Spleen (tissue), 7 donors: ENCODE data around the gene PLEKHA7.

Experiments
- POLR2A ChIP-seq, 3 donors: fragments of 450-650 bp; IDR thresholded peaks; one replicate each; pipeline ENCODE4 v1.5.1; 2017; ENCODE audit warnings: antibody characterized with exemption in 3 of 3, mild to moderate bottlenecking in 1 of 3
- POLR2AphosphoS5 ChIP-seq, 3 donors: sonication (generic); formaldehyde crosslinking; IDR thresholded peaks; one replicate each; pipeline ENCODE4 v1.5.1; 2017; ENCODE audit warnings: antibody characterized with exemption in 3 of 3
- TF ChIP-seq, protein P1 (sequence below), 11 experiments: fragments of 200-600 bp in 7 of 11; fragments of 450-650 bp in 4 of 11; sonication (generic) in 4 of 11; IDR thresholded peaks in 8 of 11; conservative IDR thresholded peaks in 3 of 11; 1 replicate in 7 of 11; 2 replicates in 4 of 11; pipeline versions ENCODE4 v1.4.0 to v1.8.0; 2016 to 2021; ENCODE audit warnings: antibody characterized with exemption in 11 of 11, inconsistent platforms in 4 of 11, mild to moderate bottlenecking in 1 of 11
- donor health status: DM: no; HTN: no; CAD: no; lungs with moderate emphysema.
- donor health status: DM: no; HTN: no; CAD: no.
- donor health status: DM: no; HTN: no; CAD: no.

DNA sequence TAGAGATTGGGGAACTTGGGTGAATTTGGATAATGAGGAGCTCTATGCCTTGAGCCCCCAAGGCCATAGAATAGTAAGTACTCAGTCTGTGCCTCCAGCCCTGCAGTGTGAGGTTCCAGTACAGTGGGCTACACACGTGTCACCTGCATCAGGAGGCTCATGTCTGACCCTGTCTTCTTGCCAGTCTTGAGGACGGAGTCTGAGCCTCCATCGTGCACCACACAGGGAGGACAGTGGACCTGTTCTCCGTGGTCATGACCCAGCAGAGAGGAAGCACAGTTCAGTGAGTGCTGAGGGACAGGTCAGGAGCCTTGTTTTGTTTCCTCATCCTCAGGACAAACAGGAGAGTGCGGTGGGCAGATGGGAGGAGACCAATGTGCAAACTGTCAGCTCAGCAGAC lies 32.5 kb upstream of the PLEKHA7 start:
- TF ChIP-seq, protein P1, sequence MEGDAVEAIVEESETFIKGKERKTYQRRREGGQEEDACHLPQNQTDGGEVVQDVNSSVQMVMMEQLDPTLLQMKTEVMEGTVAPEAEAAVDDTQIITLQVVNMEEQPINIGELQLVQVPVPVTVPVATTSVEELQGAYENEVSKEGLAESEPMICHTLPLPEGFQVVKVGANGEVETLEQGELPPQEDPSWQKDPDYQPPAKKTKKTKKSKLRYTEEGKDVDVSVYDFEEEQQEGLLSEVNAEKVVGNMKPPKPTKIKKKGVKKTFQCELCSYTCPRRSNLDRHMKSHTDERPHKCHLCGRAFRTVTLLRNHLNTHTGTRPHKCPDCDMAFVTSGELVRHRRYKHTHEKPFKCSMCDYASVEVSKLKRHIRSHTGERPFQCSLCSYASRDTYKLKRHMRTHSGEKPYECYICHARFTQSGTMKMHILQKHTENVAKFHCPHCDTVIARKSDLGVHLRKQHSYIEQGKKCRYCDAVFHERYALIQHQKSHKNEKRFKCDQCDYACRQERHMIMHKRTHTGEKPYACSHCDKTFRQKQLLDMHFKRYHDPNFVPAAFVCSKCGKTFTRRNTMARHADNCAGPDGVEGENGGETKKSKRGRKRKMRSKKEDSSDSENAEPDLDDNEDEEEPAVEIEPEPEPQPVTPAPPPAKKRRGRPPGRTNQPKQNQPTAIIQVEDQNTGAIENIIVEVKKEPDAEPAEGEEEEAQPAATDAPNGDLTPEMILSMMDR (IDR thresholded peaks at IDR 0.05 in 8 of 11, conservative IDR thresholded peaks at IDR 0.05 in 3 of 11): no peak
- no peak for TF ChIP-seq POLR2A (IDR thresholded peaks at IDR 0.05)
- no peak for TF ChIP-seq POLR2AphosphoS5 (IDR thresholded peaks at IDR 0.05)
